Breast epithelium (tissue), 4 donors: ENCODE results near the gene CPA5. TPM values are rescaled to one million over a fixed set of nuclear protein-coding genes. Genes with fewer than 3 reads are reported as not detected.

Experiments used
- DNase-seq, 2 donors: peaks; one replicate each; pipeline ENCODE4 v3.0.0-alpha.2; 2019; ENCODE audit warnings: low spot score in 2 of 2
- H3K27ac ChIP-seq, 2 donors: fragments of 200-600 bp; sonication (generic) in 1 of 2; one replicate each; pipeline ENCODE4 v1.5.1; 2016 to 2019; ENCODE audit warnings: mild to moderate bottlenecking in 1 of 2
- H3K27me3 ChIP-seq, 2 donors: fragments of 200-600 bp; sonication (generic) in 1 of 2; one replicate each; pipeline versions ENCODE4 v1.5.1 to v1.6.0; 2017 to 2019; ENCODE audit warnings: control low read depth in 1 of 2, mild to moderate bottlenecking in 1 of 2
- H3K36me3 ChIP-seq: fragments of 200-600 bp; one replicate; pipeline ENCODE4 v1.5.1; 2019
- H3K4me1 ChIP-seq, 2 donors: fragments of 200-600 bp; sonication (generic); one replicate each; pipeline ENCODE4 v1.5.1; 2016 to 2019; ENCODE audit warnings: control low read depth in 1 of 2
- H3K4me3 ChIP-seq, 3 donors: fragments of 200-600 bp; sonication (generic); 1 replicate in 2 of 3; 2 replicates in 1 of 3; pipeline ENCODE4 v1.5.1; 2016 to 2019; ENCODE audit warnings: mild to moderate bottlenecking in 3 of 3, moderate library complexity in 2 of 3
- H3K9me3 ChIP-seq, 2 donors: fragments of 200-600 bp; sonication (generic) in 1 of 2; one replicate each; pipeline ENCODE4 v1.5.1; 2016 to 2019; ENCODE audit warnings: control low read depth in 1 of 2
- CTCF ChIP-seq, 3 donors: fragments of 450-650 bp; IDR thresholded peaks; one replicate each; pipeline ENCODE4 v1.5.1; 2016 to 2017; ENCODE audit warnings: antibody characterized with exemption in 3 of 3, mild to moderate bottlenecking in 3 of 3, moderate library complexity in 3 of 3
- POLR2A ChIP-seq: fragments of 450-650 bp; IDR thresholded peaks from one replicate; pipeline ENCODE4 v1.6.1; 2016; ENCODE audit warnings: antibody characterized with exemption, mild to moderate bottlenecking, moderate library complexity
- POLR2AphosphoS5 ChIP-seq, 3 donors: sonication (generic); formaldehyde crosslinking; IDR thresholded peaks; one replicate each; pipeline ENCODE4 v1.6.1; 2017; ENCODE audit warnings: antibody characterized with exemption in 3 of 3
- intact Hi-C: fragments of 100-400 bp; cut with DNase I; formaldehyde crosslinking; loops from one replicate; pipeline ENCODE4 v1.15.1; 2023; ENCODE audit warnings: low total_unique reads
- total RNA-seq, 3 donors: library from RNA; depleted of rRNA; stranded (reverse); fragments of >200 nt; gene quantifications; one replicate each; pipeline ENCODE4 v1.1.0, GENCODE V29; 2016

The CPA5 gene
- total RNA-seq, 3 donors from 2014 or later = not detected

- Histone ChIP-seq H3K4me1 (no peaks in the 10 kb centered on the region), H3K27me3 (no peaks in the 10 kb centered on the region), H3K4me3 (no peak overlapping the region), H3K9me3 (no peaks in the 10 kb centered on the region), H3K27ac (peak overlapping the region in 1 of 2 donors; percentile 35), H3K36me3 (no peaks in the 10 kb centered on the region)
- DNase-seq = peak; percentile 55 to 72
- intact Hi-C loops = no loop called here
- TF ChIP-seq POLR2A = no peak
These were observed 22.0 kb upstream of the CPA5 start for GRCh38 chr7:130322615-130323014.

- TF ChIP-seq POLR2A (no peak), POLR2AphosphoS5 (IDR thresholded peaks at IDR 0.05) (no peak), CTCF (IDR thresholded peaks at IDR 0.05) (no peak)
- H3K4me1 ChIP-seq = no peaks in the 10 kb centered on the region
- no peak overlapping the region for H3K4me3 ChIP-seq
- no peak overlapping the region for H3K27ac ChIP-seq
- no peaks in the 10 kb centered on the region for H3K9me3 ChIP-seq
- no peak for DNase-seq
- intact Hi-C loops = no loop called here
- H3K27me3 ChIP-seq = no peaks in the 10 kb centered on the region
- H3K36me3 ChIP-seq = no peaks in the 10 kb centered on the region
These were observed 20.2 kb upstream of the CPA5 start for GRCh38 chr7:130324306-130324943.

- TF ChIP-seq CTCF (IDR thresholded peaks at IDR 0.05) (no peak), POLR2AphosphoS5 (IDR thresholded peaks at IDR 0.05) (no peak), POLR2A (no peak)
- DNase-seq = no peak
- Histone ChIP-seq H3K36me3 (no peaks in the 10 kb centered on the region), H3K4me3 (no peak overlapping the region), H3K27ac (no peak overlapping the region), H3K9me3 (no peaks in the 10 kb centered on the region), H3K4me1 (no peaks in the 10 kb centered on the region), H3K27me3 (no peaks in the 10 kb centered on the region)
- intact Hi-C loops = no loop called here
These were observed 14.9 kb upstream of the CPA5 start for GRCh38 chr7:130329681-130330080.

- Histone ChIP-seq H3K36me3 (no peaks in the 10 kb centered on the region), H3K4me3 (no peak overlapping the region), H3K27me3 (no peaks in the 10 kb centered on the region), H3K27ac (no peak overlapping the region), H3K4me1 (no peaks in the 10 kb centered on the region), H3K9me3 (no peaks in the 10 kb centered on the region)
- intact Hi-C loops = no loop called here
- no peak for TF ChIP-seq POLR2A
- no peak for TF ChIP-seq POLR2AphosphoS5 (IDR thresholded peaks at IDR 0.05)
- no peak for TF ChIP-seq CTCF (IDR thresholded peaks at IDR 0.05)
- no peak for DNase-seq
These were observed 12.2 kb upstream of the CPA5 start for GRCh38 chr7:130332259-130333053.

GRCh38 chr7:130333832-130334231 is 10.8 kb upstream of the CPA5 start:
- H3K9me3 ChIP-seq = no peaks in the 10 kb centered on the region
- no peak for DNase-seq
- H3K4me3 ChIP-seq = no peak overlapping the region
- no peak for TF ChIP-seq CTCF (IDR thresholded peaks at IDR 0.05)
- H3K36me3 ChIP-seq = no peaks in the 10 kb centered on the region
- intact Hi-C loops = no loop called here
- no peaks in the 10 kb centered on the region for H3K27me3 ChIP-seq
- no peaks in the 10 kb centered on the region for H3K4me1 ChIP-seq
- no peak overlapping the region for H3K27ac ChIP-seq
